Epithelial cell of esophagus (primary cell): Measurements from ENCODE around the gene WDPCP.
"Not testable (repeated sequence)": the region's sequence is repeated elsewhere in the genome, so short reads cannot be mapped to it uniquely, and the experiment has no call there.

ENCODE experiments used
- DNase-seq: peaks from one replicate; pipeline ENCODE4 v3.0.0; 2010; ENCODE audit warnings: low read depth
- H3K4me3 ChIP-seq: 2 replicates; pipeline ENCODE4 v1.5.1; 2011; ENCODE audit warnings: mild to moderate bottlenecking, low read length, control low read depth
- CTCF ChIP-seq: IDR thresholded peaks from 2 replicates; pipeline ENCODE4 v1.5.1; 2011; ENCODE audit warnings: low read depth, mild to moderate bottlenecking, low read length, control low read depth, inconsistent platforms; ENCODE audit not compliant: insufficient read depth; ENCODE audit errors: missing control alignments

Gene WDPCP

GRCh38 chr2:63344575-63345284 lies 243.5 kb downstream of the WDPCP start:
- TF ChIP-seq CTCF = no peak
- DNase-seq = peak; percentile 54
- H3K4me3 ChIP-seq = no peak overlapping the region

- H3K4me3 ChIP-seq = no peak overlapping the region
- DNase-seq = no peak
- TF ChIP-seq CTCF = no peak
Observed at GRCh38 chr2:63343397-63344109, 244.7 kb downstream of the WDPCP start.

GRCh38 chr2:63340443-63340842 lies 247.8 kb downstream of the WDPCP start:
- TF ChIP-seq CTCF = no peak
- no peak overlapping the region for H3K4me3 ChIP-seq
- DNase-seq = no peak

GRCh38 chr2:63334910-63335309 lies 253.4 kb downstream of the WDPCP start:
- no peak for DNase-seq
- no peak for TF ChIP-seq CTCF
- H3K4me3 ChIP-seq = no peak overlapping the region

- DNase-seq = no peak
- no peak overlapping the region for H3K4me3 ChIP-seq
- TF ChIP-seq CTCF = no peak
Observed at GRCh38 chr2:63326473-63326872, 261.8 kb downstream of the WDPCP start.

- DNase-seq, H3K4me3 ChIP-seq: not testable (repeated sequence)
Observed at GRCh38 chr2:63323662-63324061, 264.6 kb downstream of the WDPCP start.

- H3K4me3 ChIP-seq, DNase-seq: not testable (repeated sequence)
Observed at GRCh38 chr2:63321973-63322372, 266.3 kb downstream of the WDPCP start.

GRCh38 chr2:63320669-63321068 lies 267.6 kb downstream of the WDPCP start:
- DNase-seq = no peak
- no peak for TF ChIP-seq CTCF
- no peak overlapping the region for H3K4me3 ChIP-seq
